SJSA1 (cell line): Measurements from ENCODE around the gene COQ8A. TPM values are rescaled to one million over a fixed set of nuclear protein-coding genes. Genes with fewer than 3 reads are reported as not detected.
"Not testable (repeated sequence)": the region's sequence is repeated elsewhere in the genome, so short reads cannot be mapped to it uniquely, and the experiment has no call there.

Experiments
- DNase-seq, 2 experiments: peaks; one replicate each; pipeline ENCODE4 v3.0.0-alpha.2; 2015 to 2020; ENCODE audit warnings: low spot score in 2 of 2, low read depth in 1 of 2
- H3K27ac ChIP-seq: fragments of 250-450 bp; sonication (Bioruptor Pico); 2 replicates; pipeline ENCODE4 v1.5.1; 2020; ENCODE audit warnings: mild to moderate bottlenecking, moderate library complexity
- H3K27me3 ChIP-seq: fragments of 250-450 bp; sonication (Bioruptor Pico); replicated peaks from 2 replicates; pipeline ENCODE4 v1.5.1; 2020; ENCODE audit warnings: mild to moderate bottlenecking, moderate library complexity
- H3K36me3 ChIP-seq: fragments of 250-450 bp; sonication (Bioruptor Pico); 2 replicates; pipeline ENCODE4 v1.5.1; 2020; ENCODE audit warnings: mild to moderate bottlenecking
- H3K4me1 ChIP-seq: fragments of 250-450 bp; sonication (Bioruptor Pico); replicated peaks from 2 replicates; pipeline ENCODE4 v1.6.1; 2021; ENCODE audit warnings: mild to moderate bottlenecking
- H3K4me3 ChIP-seq: fragments of 250-450 bp; sonication (Bioruptor Pico); 2 replicates; pipeline ENCODE4 v1.5.1; 2020; ENCODE audit warnings: mild to moderate bottlenecking
- H3K9me3 ChIP-seq: fragments of 250-450 bp; sonication (Bioruptor Pico); replicated peaks from 2 replicates; pipeline ENCODE4 v1.5.1; 2020; ENCODE audit warnings: mild to moderate bottlenecking
- total RNA-seq: library from RNA; depleted of rRNA; stranded (reverse); fragments of >200 nt; shearing (Covaris generic); gene quantifications from 2 replicates; pipeline ENCODE4 v1.2.3, GENCODE V29; 2014

COQ8A gene
- total RNA-seq, 1 experiment from 2014 or later = 4.8 TPM

- no peak for DNase-seq
- peaks cover 8% of the 10 kb centered on the region; the same call in 1 of the 2 replicates for H3K4me1 ChIP-seq
- H3K4me3 ChIP-seq = no peak overlapping the region
- H3K27ac ChIP-seq = no peak overlapping the region
- no peaks in the 10 kb centered on the region for H3K9me3 ChIP-seq
- H3K36me3 ChIP-seq = no peaks in the 10 kb centered on the region
- no peaks in the 10 kb centered on the region for H3K27me3 ChIP-seq
Measured at GRCh38 chr1:226950871-226951270, 10.8 kb downstream of the COQ8A start.

GRCh38 chr1:226951286-226952117, 11.4 kb downstream of the COQ8A start:
- DNase-seq = no peak
- Histone ChIP-seq H3K4me1 (peaks cover 8% of the 10 kb centered on the region; the same call in 1 of the 2 replicates), H3K9me3 (no peaks in the 10 kb centered on the region), H3K4me3 (no peak overlapping the region), H3K36me3 (no peaks in the 10 kb centered on the region), H3K27me3 (no peaks in the 10 kb centered on the region), H3K27ac (no peak overlapping the region)

GRCh38 chr1:226952118-226952441, 12.0 kb downstream of the COQ8A start:
- peaks cover 8% of the 10 kb centered on the region; the same call in 1 of the 2 replicates for H3K4me1 ChIP-seq
- no peak overlapping the region for H3K27ac ChIP-seq
- H3K27me3 ChIP-seq = no peaks in the 10 kb centered on the region
- H3K36me3 ChIP-seq = no peaks in the 10 kb centered on the region
- H3K9me3 ChIP-seq = no peaks in the 10 kb centered on the region
- no peak overlapping the region for H3K4me3 ChIP-seq
- no peak for DNase-seq

- H3K36me3 ChIP-seq = no peaks in the 10 kb centered on the region
- DNase-seq = no peak
- H3K9me3 ChIP-seq = no peaks in the 10 kb centered on the region
- H3K27ac ChIP-seq = no peak overlapping the region
- H3K4me3 ChIP-seq = no peak overlapping the region
- no peaks in the 10 kb centered on the region for H3K27me3 ChIP-seq
- peaks cover 8% of the 10 kb centered on the region; the same call in 1 of the 2 replicates for H3K4me1 ChIP-seq
Measured at GRCh38 chr1:226953175-226953800, 13.2 kb downstream of the COQ8A start.

- Histone ChIP-seq H3K27ac (no peak overlapping the region), H3K9me3 (no peaks in the 10 kb centered on the region), H3K4me1 (peaks cover 8% of the 10 kb centered on the region; the same call in 1 of the 2 replicates), H3K4me3 (no peak overlapping the region), H3K36me3 (no peaks in the 10 kb centered on the region), H3K27me3 (no peaks in the 10 kb centered on the region)
- no peak for DNase-seq
Measured at GRCh38 chr1:226954337-226954736, 14.2 kb downstream of the COQ8A start.

DNA sequence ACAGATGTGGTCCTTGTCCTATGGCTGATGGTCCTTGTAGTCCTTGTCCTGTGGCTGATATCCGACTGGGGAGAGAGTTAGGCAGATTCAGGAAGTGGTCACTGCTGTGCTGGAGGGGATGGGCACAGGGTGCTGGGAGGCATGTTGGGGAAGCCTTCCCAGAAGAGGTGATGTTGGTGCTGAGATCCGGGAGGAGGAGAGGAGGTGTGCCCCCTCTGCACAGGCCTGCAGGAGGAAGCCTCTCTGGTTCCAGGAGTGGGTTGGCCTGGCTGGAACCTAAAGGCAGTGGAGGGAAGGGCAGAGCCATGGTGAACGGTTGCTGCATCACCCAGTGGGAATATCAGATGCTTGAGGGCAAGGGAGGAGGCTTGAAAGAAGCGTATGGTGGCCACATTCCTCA, 14.7 kb downstream of the COQ8A start:
- Histone ChIP-seq H3K4me1 (peaks cover 8% of the 10 kb centered on the region; the same call in 1 of the 2 replicates), H3K27ac (no peak overlapping the region), H3K27me3 (no peaks in the 10 kb centered on the region), H3K4me3 (no peak overlapping the region), H3K36me3 (no peaks in the 10 kb centered on the region), H3K9me3 (no peaks in the 10 kb centered on the region)
- DNase-seq = no peak

GRCh38 chr1:226955857-226956256, 15.8 kb downstream of the COQ8A start:
- not testable (repeated sequence) for DNase-seq, H3K4me3 ChIP-seq, H3K36me3 ChIP-seq, H3K4me1 ChIP-seq, H3K27me3 ChIP-seq, H3K27ac ChIP-seq, H3K9me3 ChIP-seq

DNA sequence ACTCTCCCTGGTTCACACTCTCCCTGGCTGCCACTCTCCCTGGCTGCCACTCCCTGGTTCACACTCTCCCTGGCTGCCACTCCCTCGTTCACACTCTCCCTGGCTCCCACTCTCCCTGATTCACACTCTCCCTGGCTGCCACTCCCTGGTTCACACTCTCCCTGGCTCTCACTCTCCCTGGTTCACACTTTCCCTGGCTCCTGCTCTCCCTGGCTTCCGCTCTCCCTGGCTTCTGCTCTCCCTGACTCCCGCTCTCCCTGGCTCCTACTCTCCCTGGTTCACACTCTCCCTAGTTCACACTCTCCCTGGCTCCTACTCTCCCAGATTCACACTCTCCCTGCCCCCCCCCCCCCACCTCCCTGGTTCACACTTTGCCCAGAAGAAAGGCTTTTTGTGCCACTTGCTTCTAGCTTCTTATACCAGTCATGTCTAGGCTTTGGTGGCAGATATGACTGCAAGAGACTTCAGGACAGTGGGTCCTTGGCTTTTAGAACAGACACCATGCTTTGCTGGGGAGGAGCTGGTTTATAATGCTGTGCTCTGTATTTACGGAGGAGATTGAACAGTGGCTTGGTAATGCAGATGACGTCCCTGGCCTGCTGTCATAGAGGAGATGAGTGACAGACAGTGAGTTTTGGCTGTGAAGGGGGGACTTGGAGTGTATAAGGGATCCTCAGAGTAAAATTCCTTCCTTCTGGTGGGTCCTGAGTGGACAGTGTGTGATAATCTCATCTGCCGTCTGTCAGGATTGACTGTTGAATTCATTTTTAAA, 17.0 kb downstream of the COQ8A start:
- H3K27me3 ChIP-seq = no peaks in the 10 kb centered on the region
- no peaks in the 10 kb centered on the region for H3K36me3 ChIP-seq
- H3K9me3 ChIP-seq = no peaks in the 10 kb centered on the region
- no peak for DNase-seq
- H3K27ac ChIP-seq = no peak overlapping the region
- H3K4me3 ChIP-seq = no peak overlapping the region
- peaks cover 8% of the 10 kb centered on the region; the same call in 1 of the 2 replicates for H3K4me1 ChIP-seq

GRCh38 chr1:226957714-226958113, 17.6 kb downstream of the COQ8A start:
- H3K27ac ChIP-seq = no peak overlapping the region
- no peaks in the 10 kb centered on the region for H3K9me3 ChIP-seq
- H3K4me1 ChIP-seq = peaks cover 8% of the 10 kb centered on the region; the same call in 1 of the 2 replicates
- no peaks in the 10 kb centered on the region for H3K36me3 ChIP-seq
- H3K4me3 ChIP-seq = no peak overlapping the region
- DNase-seq = no peak
- H3K27me3 ChIP-seq = no peaks in the 10 kb centered on the region

- H3K27me3 ChIP-seq = no peaks in the 10 kb centered on the region
- no peaks in the 10 kb centered on the region for H3K9me3 ChIP-seq
- no peak overlapping the region for H3K27ac ChIP-seq
- H3K4me1 ChIP-seq = peaks cover 5% of the 10 kb centered on the region; the same call in 1 of the 2 replicates
- no peaks in the 10 kb centered on the region for H3K36me3 ChIP-seq
- no peak for DNase-seq
- H3K4me3 ChIP-seq = no peak overlapping the region
Measured at GRCh38 chr1:226958300-226958699, 18.2 kb downstream of the COQ8A start.

- Histone ChIP-seq H3K27me3 (no peaks in the 10 kb centered on the region), H3K4me1 (no peaks in the 10 kb centered on the region), H3K27ac (no peak overlapping the region), H3K9me3 (no peaks in the 10 kb centered on the region), H3K4me3 (no peak overlapping the region), H3K36me3 (no peaks in the 10 kb centered on the region)
- no peak for DNase-seq
Measured at GRCh38 chr1:226960256-226960655, 20.2 kb downstream of the COQ8A start.

DNA sequence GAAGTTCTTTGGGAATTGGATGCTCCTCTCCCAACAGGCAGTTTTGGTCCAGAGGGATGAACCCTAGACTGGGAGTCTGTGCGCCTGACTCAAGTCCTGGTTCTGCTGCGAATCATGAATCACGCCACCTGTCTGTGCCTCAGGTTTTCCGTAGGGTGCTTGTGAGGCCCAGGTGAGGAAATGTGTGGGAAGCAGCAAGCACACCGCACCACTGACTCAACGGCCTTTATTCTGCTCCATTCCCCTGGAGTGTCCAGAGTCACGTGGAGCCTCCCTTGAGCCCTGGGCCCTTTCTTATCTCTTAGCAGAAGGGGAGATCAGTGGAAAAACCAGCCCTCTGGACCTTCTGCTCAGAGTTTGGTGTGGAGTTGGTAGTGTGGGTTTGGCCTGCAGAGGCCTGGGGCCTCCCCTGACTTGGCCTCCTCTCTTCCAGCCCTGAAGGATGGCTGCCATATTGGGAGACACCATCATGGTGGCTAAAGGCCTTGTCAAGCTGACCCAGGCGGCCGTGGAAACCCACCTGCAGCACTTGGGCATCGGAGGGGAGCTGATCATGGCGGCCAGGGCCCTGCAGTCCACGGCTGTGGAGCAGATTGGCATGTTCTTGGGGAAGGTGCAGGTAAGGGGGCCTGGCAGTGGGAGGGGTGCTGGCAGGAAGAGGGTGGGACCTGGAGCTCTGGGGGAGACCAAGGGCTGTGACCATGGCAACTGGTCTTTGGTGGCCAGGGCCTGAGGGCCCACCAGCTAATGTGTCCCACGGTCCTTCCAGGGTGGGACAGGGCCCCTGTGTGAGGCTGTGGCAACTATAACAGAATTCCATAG, 21.1 kb downstream of the COQ8A start:
- Histone ChIP-seq H3K4me3 (no peak overlapping the region), H3K27me3 (no peaks in the 10 kb centered on the region), H3K27ac (no peak overlapping the region), H3K9me3 (no peaks in the 10 kb centered on the region), H3K36me3 (no peaks in the 10 kb centered on the region), H3K4me1 (no peaks in the 10 kb centered on the region)
- no peak for DNase-seq
